Posterior cingulate gyrus (tissue), 11 donors: Measurements from ENCODE around the gene CD40LG.

Source experiments
- DNase-seq, 10 donors: peaks; one replicate each; pipeline versions ENCODE4 v3.0.0 to v3.0.0-alpha.2; 2020 to 2021; ENCODE audit warnings: mixed read lengths in 3 of 10
- intact Hi-C: fragments of 100-400 bp; cut with DNase I; formaldehyde crosslinking; loops from one replicate; pipeline ENCODE4 v1.15.1; 2023

Gene CD40LG

GRCh38 chrX:136646602-136647239 lies 1.2 kb upstream of the CD40LG start:
- intact Hi-C loops, result no loop called here
- DNase-seq, result no peak

GRCh38 chrX:136650811-136651210 lies 2.9 kb downstream of the CD40LG start:
- intact Hi-C loops, result no loop called here
- DNase-seq, result no peak

- DNase-seq, result no peak
- intact Hi-C loops, result no loop called here
These were observed 5.1 kb downstream of the CD40LG start for GRCh38 chrX:136652822-136653723.

- intact Hi-C loops, result no loop called here
- no peak for DNase-seq
These were observed 8.5 kb downstream of the CD40LG start for GRCh38 chrX:136656361-136656964.

GRCh38 chrX:136658151-136658550 lies 10.2 kb downstream of the CD40LG start:
- intact Hi-C loops, result no loop called here

GRCh38 chrX:136659174-136659573 lies 11.2 kb downstream of the CD40LG start:
- intact Hi-C loops, result no loop called here
- no peak for DNase-seq

More at GRCh38 chrX:136658151-136658550, 10.2 kb downstream of the CD40LG start:
- DNase-seq, result no peak

- no peak for DNase-seq
- intact Hi-C loops, result no loop called here
These were observed 12.9 kb downstream of the CD40LG start for GRCh38 chrX:136660896-136661295.

- intact Hi-C loops, result no loop called here
- no peak for DNase-seq
These were observed 14.1 kb downstream of the CD40LG start for GRCh38 chrX:136662104-136662503.

- intact Hi-C loops, result no loop called here
These were observed 15.0 kb downstream of the CD40LG start for GRCh38 chrX:136662976-136663375.

GRCh38 chrX:136665258-136665900 lies 17.4 kb downstream of the CD40LG start:
- intact Hi-C loops, result no loop called here
- DNase-seq, result no peak

More at GRCh38 chrX:136662976-136663375, 15.0 kb downstream of the CD40LG start:
- no peak for DNase-seq

GRCh38 chrX:136666088-136666487 lies 18.1 kb downstream of the CD40LG start:
- intact Hi-C loops, result no loop called here
- DNase-seq, result no peak

GRCh38 chrX:136667446-136668168 lies 19.6 kb downstream of the CD40LG start:
- intact Hi-C loops, result no loop called here
- DNase-seq, result no peak

GRCh38 chrX:136671006-136671610 lies 23.1 kb downstream of the CD40LG start:
- intact Hi-C loops, result no loop called here

GRCh38 chrX:136674270-136674985 lies 26.5 kb downstream of the CD40LG start:
- DNase-seq, result no peak
- intact Hi-C loops, result no loop called here

More at GRCh38 chrX:136671006-136671610, 23.1 kb downstream of the CD40LG start:
- DNase-seq, result no peak

- intact Hi-C loops, result no loop called here
- no peak for DNase-seq
These were observed 31.6 kb downstream of the CD40LG start for GRCh38 chrX:136679531-136679930.

- intact Hi-C loops, result no loop called here
- DNase-seq, result no peak
These were observed 36.2 kb downstream of the CD40LG start for GRCh38 chrX:136684120-136684519.

GRCh38 chrX:136687457-136687856 lies 39.5 kb downstream of the CD40LG start:
- no peak for DNase-seq
- intact Hi-C loops, result no loop called here

- intact Hi-C loops, result no loop called here
- no peak for DNase-seq
These were observed 41.5 kb downstream of the CD40LG start for GRCh38 chrX:136689436-136689835.
